NT2/D1 (cell line): ENCODE data around the gene SORCS3.

Experiments used
- SUZ12 ChIP-seq: IDR thresholded peaks from 2 replicates; pipeline ENCODE4 v1.6.1; 2011; ENCODE audit not compliant: insufficient read length, insufficient read depth; ENCODE audit errors: extremely low read depth
- YY1 ChIP-seq: IDR thresholded peaks from 2 replicates; pipeline ENCODE4 v1.6.1; 2011; ENCODE audit not compliant: insufficient read length, insufficient read depth
- ZNF274 ChIP-seq: IDR thresholded peaks from 2 replicates; pipeline ENCODE4 v1.6.1; 2011; ENCODE audit warnings: mild to moderate bottlenecking, low read depth, low read length

DNA sequence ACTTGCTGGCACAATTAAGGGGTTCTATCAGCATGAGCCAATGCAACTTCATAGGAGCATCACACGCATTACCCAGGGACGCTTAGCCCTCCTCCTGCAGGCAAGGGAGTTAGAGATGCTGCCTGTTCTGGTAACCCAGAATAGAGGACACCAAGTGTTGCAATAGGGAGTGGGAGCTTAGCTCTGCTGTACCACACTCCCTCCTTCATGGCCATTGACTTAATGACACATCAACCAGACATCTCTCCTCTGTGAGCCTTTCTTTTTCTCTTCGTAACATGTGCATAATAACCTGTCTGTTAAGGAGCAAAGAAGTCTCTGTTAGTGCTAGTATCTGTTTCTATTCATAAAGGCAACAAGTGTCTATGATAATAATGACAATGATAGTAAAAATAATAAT is 282.4 kb downstream of the SORCS3 start:
- no peak for TF ChIP-seq SUZ12
- TF ChIP-seq ZNF274: no peak
- no peak for TF ChIP-seq YY1
